ENCODE results near the gene HABP2. TPM values are rescaled to one million over a fixed set of nuclear protein-coding genes. Genes with fewer than 3 reads are reported as not detected.
A peak's percentile ranks its signal among the peaks of the same experiment; 100 is the strongest.

The HABP2 gene
- total RNA-seq, 1 experiment from 2014 or later: 0.09 TPM

- DNase-seq (ENCODE audit: low spot score) (no peak), ATAC-seq (no peak)
- no peak overlapping the region for H3K27ac Mint-ChIP-seq
- peaks cover 6% of the 10 kb centered on the region for H3K27me3 Mint-ChIP-seq (ENCODE audit: low read depth)
- TF ChIP-seq CDX4 (CRISPR knock-in tag; IDR thresholded peaks at IDR 0.05; ENCODE audit: borderline replicate concordance) (no peak), ZMAT4 (CRISPR knock-in tag; IDR thresholded peaks at IDR 0.05) (no peak), OVOL2 (CRISPR knock-in tag; IDR thresholded peaks at IDR 0.05; ENCODE audit: borderline replicate concordance) (no peak), ZNF232 (CRISPR knock-in tag; IDR thresholded peaks at IDR 0.05) (no peak), RORB (CRISPR knock-in tag; IDR thresholded peaks at IDR 0.05) (no peak)
- TF ChIP-seq, protein P1, sequence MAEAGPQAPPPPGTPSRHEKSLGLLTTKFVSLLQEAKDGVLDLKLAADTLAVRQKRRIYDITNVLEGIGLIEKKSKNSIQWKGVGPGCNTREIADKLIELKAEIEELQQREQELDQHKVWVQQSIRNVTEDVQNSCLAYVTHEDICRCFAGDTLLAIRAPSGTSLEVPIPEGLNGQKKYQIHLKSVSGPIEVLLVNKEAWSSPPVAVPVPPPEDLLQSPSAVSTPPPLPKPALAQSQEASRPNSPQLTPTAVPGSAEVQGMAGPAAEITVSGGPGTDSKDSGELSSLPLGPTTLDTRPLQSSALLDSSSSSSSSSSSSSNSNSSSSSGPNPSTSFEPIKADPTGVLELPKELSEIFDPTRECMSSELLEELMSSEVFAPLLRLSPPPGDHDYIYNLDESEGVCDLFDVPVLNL (CRISPR knock-in tag; IDR thresholded peaks at IDR 0.05; ENCODE audit: borderline replicate concordance, low read depth): no peak
- TF ChIP-seq, protein P2, sequence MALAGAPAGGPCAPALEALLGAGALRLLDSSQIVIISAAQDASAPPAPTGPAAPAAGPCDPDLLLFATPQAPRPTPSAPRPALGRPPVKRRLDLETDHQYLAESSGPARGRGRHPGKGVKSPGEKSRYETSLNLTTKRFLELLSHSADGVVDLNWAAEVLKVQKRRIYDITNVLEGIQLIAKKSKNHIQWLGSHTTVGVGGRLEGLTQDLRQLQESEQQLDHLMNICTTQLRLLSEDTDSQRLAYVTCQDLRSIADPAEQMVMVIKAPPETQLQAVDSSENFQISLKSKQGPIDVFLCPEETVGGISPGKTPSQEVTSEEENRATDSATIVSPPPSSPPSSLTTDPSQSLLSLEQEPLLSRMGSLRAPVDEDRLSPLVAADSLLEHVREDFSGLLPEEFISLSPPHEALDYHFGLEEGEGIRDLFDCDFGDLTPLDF (CRISPR knock-in tag; IDR thresholded peaks at IDR 0.05): no peak
- TF ChIP-seq, protein P3, sequence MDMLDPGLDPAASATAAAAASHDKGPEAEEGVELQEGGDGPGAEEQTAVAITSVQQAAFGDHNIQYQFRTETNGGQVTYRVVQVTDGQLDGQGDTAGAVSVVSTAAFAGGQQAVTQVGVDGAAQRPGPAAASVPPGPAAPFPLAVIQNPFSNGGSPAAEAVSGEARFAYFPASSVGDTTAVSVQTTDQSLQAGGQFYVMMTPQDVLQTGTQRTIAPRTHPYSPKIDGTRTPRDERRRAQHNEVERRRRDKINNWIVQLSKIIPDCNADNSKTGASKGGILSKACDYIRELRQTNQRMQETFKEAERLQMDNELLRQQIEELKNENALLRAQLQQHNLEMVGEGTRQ (CRISPR knock-in tag; IDR thresholded peaks at IDR 0.05): no peak
- ChIA-PET CTCF (interaction anchor here (1.0 to 2.6 kb wide), 2 partner anchors 39 to 308 kb away, joined by 3 to 16 read pairs; no protein-coding TSS in a partner anchor), POLR2A (no interaction called here)
- peaks cover 7% of the 10 kb centered on the region; the same call in 1 of the 2 replicates for H3K4me1 Mint-ChIP-seq
- H3K36me3 Mint-ChIP-seq: no peaks in the 10 kb centered on the region
- H3K4me3 Mint-ChIP-seq: no peak overlapping the region
- H3K9me3 Mint-ChIP-seq: peaks cover 3% of the 10 kb centered on the region
These were observed 29.2 kb upstream of the HABP2 start for GRCh38 chr10:113523628-113524027.

- Mint-ChIP-seq H3K27ac (no peak overlapping the region), H3K36me3 (no peaks in the 10 kb centered on the region), H3K4me3 (no peak overlapping the region), H3K4me1 (peaks cover 7% of the 10 kb centered on the region; the same call in 1 of the 2 replicates), H3K27me3 (ENCODE audit: low read depth) (peaks cover 6% of the 10 kb centered on the region), H3K9me3 (peaks cover 3% of the 10 kb centered on the region)
- peak; percentile 84 for TF ChIP-seq USF1 (CRISPR knock-in tag; IDR thresholded peaks at IDR 0.05)
- TF ChIP-seq, protein P3 (CRISPR knock-in tag; IDR thresholded peaks at IDR 0.05): peak; percentile 90
- no peak for TF ChIP-seq AFF4 (CRISPR knock-in tag; IDR thresholded peaks at IDR 0.05; ENCODE audit: borderline replicate concordance)
- TF ChIP-seq, protein P1 (CRISPR knock-in tag; IDR thresholded peaks at IDR 0.05; ENCODE audit: borderline replicate concordance, low read depth): no peak
- ChIA-PET CTCF (interaction anchor here (0.5 to 2.6 kb wide), 2 partner anchors 39 to 139 kb away, joined by 3 to 16 read pairs; no protein-coding TSS in a partner anchor), POLR2A (no interaction called here)
- peak; percentile 37 for DNase-seq (ENCODE audit: low spot score)
- ATAC-seq: peak; percentile 87
These were observed 28.7 kb upstream of the HABP2 start for GRCh38 chr10:113524120-113524519.

All from WTC11 (cell line).